HL-60/S4 treated with retinoic acid at 250 ng/mL for 4 days and 3 days (cell line): ENCODE data around the gene PCGF6.
"Not testable (repeated sequence)": the region's sequence is repeated elsewhere in the genome, so short reads cannot be mapped to it uniquely, and the experiment has no call there.

Experiments
- in situ Hi-C: fragments of 300-500 bp; cut with MboI; formaldehyde crosslinking; loops from 2 replicates; pipeline ENCODE4 v1.7.0; 2022; ENCODE audit warnings: low sequenced_read_pairs

PCGF6 gene

DNA sequence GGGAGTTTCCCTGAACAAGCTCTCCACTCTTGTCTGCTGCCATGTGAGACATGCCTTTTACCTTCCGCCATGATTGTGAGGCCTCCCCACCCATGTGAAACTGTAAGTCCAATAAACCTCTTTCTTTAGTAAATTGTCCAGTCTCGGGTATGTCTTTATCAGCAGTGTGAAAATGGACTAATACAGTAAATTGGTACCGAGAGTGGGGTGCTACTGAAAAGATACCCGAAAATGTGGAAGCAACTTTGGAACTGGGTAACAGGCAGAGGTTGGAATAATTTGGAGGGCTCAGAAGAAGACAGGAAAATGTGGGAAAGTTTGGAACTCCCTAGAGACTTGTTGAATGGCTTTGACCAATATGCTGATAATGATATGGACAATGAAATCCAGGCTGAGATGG is 92.0 kb downstream of the PCGF6 start:
- in situ Hi-C loops: not testable (repeated sequence)

DNA sequence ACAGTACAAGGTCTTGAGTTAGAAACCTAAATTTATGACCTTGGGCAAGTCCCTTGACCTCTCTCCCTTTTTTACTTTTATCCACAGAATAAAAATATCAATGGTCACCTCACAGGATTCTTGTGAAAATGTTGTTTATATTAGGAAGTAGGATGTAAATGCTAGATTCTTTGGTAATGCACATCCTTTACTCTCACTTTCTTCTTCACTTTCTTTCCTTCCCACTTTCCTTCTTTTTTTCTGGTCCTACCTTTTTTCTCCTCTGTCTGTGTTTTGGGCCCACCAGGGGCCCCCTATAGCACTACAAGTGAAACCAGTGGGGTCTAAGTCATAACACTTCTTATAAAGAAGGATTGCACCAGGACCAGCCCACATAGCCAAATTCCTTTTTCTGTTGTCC is 93.1 kb downstream of the PCGF6 start:
- in situ Hi-C loops: no loop called here

- in situ Hi-C loops: no loop called here
Measured at GRCh38 chr10:103256613-103257012, 94.3 kb downstream of the PCGF6 start.

DNA sequence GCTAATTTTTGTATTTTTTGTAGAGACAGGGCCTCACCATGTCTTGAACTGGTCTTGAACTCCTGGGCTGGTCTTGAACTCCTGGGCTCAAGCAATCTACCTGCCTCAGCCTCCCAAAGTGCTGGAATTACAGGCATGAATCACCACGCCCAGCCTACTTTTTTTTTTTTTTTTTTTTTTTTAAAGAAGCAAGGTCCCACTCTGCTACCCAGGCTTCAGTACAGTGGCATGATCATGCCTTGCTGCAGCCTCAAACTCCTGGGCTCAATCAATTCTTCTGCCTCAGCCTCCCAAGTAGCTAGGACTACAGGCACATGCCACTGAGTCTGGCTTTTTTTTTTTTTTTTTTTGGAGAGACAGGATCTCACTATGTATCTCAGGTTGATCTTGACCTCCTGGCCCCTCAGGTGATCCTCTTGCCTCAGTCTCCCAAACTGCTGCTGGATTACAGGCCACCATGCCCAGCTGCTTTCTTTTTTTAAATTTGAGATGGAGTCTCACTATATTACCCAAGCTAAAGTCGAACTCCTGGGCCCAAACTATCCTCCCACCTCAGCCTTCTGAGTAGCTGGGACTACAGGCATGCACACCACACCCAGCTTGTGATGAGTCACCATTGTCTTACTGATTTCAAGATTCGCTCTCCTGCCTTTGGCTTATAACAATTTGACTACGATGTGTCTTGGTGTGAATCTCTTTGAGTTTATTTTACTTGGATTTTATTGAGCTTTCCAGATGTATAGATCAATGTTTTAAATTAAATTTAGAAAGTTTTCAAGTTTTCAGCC is 96.2 kb downstream of the PCGF6 start:
- in situ Hi-C loops: no loop called here

- in situ Hi-C loops: no loop called here
Measured at GRCh38 chr10:103254113-103254512, 96.8 kb downstream of the PCGF6 start.
